Measurements from ENCODE around the gene EFCAB14. TPM values are rescaled to one million over a fixed set of nuclear protein-coding genes. Genes with fewer than 3 reads are reported as not detected.

Gene EFCAB14
- polyA plus RNA-seq, 1 donor (not counting 4 experiments of a cell fraction or from before 2014, with no cell fraction given): 61.8 TPM

DNA sequence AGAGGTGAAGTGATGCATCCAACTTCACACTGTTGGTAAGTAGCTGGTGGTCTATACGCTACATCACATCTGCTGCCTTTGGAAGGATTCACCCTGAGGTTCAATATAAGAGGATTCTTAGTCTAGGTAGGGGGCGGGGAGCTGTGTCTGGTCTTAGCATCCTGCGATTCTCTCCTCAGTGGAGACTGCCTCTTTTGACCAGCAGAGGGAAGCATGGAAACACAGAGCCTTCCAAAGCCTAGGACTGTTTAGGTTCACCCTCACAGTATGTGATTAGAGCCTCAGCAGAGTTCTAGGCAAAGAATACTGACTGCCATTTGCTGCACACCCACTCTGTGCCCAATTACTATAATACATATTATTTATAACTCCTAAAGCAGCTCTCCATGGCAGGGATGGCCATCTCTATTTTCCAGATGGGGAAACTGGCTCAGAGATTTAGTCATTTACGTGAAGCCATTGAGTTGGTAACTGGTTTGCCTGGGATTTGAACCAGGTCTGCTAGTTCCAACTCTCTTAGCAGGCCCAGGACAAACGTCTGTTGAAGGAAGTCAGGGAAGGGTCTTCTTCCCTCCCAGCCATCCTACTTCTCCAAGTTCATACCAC is 28.9 kb upstream of the EFCAB14 start:
- dilution Hi-C loops (cut with MboI; ENCODE audit: extremely low pct_ligation_motif_present, low sequenced_read_pairs): no loop called here
- peak; percentile 90 for FAIRE-seq

DNA sequence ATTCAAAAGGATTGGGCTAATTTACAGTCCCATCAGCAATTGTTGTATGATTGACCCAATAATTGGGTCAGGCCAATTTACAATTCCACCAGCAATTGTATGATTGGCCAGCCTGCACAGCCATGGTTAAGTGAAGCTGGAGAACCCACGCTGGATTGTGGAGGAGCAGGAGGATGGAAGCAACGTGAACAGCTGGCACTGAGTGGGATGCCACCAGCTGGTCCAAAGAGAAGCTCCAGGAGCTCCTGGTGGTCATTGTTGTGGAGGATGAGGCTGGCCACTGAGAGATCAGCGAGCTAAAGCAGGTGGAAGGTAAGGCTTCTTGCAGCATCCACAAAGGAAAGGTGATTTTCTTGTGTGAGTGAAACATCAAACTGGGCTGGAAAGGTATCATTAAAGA is 23.2 kb upstream of the EFCAB14 start:
- Histone ChIP-seq H3K4me3 (ENCODE audit: control insufficient read depth in 2 of 3, extremely low read depth in 1 of 3, insufficient read depth in 2 of 3, low read depth in 1 of 3, low read length in 3 of 3) (no peak overlapping the region), H3K4me1 (ENCODE audit: control insufficient read depth, extremely low read depth, insufficient read depth, low read length) (no peaks in the 10 kb centered on the region), H3K9me1 (ENCODE audit: control insufficient read depth, extremely low read depth, insufficient read depth, low read length) (no peaks in the 10 kb centered on the region), H3K27ac (ENCODE audit: control insufficient read depth, insufficient read depth, low read length) (no peak overlapping the region), H3K9ac (ENCODE audit: control insufficient read depth, extremely low read depth, insufficient read depth, low read length) (no peak overlapping the region), H2AFZ (ENCODE audit: control insufficient read depth, low read length) (no peak overlapping the region), H3K27me3 (ENCODE audit: control insufficient read depth, extremely low read depth, insufficient read depth, low read length) (no peaks in the 10 kb centered on the region), H3K36me3 (ENCODE audit: control insufficient read depth in 2 of 2, extremely low read depth in 1 of 2, insufficient read depth in 2 of 2, low read length in 2 of 2) (no peaks in the 10 kb centered on the region), H3K79me2 (ENCODE audit: control insufficient read depth, insufficient read depth, low read length) (no peaks in the 10 kb centered on the region), H4K20me1 (ENCODE audit: control insufficient read depth, extremely low read depth, insufficient read depth, low read length) (no peaks in the 10 kb centered on the region), H3K4me2 (ENCODE audit: control insufficient read depth, extremely low read depth, insufficient read depth, low read depth, low read length) (no peak overlapping the region), H3K9me3 (ENCODE audit: control insufficient read depth, low read depth, low read length) (no peaks in the 10 kb centered on the region)
- no peak for FAIRE-seq
- dilution Hi-C loops (cut with MboI; ENCODE audit: extremely low pct_ligation_motif_present, low sequenced_read_pairs): no loop called here
- DNase-seq (ENCODE audit: low read depth, low spot score): no peak
- TF ChIP-seq, protein P1, sequence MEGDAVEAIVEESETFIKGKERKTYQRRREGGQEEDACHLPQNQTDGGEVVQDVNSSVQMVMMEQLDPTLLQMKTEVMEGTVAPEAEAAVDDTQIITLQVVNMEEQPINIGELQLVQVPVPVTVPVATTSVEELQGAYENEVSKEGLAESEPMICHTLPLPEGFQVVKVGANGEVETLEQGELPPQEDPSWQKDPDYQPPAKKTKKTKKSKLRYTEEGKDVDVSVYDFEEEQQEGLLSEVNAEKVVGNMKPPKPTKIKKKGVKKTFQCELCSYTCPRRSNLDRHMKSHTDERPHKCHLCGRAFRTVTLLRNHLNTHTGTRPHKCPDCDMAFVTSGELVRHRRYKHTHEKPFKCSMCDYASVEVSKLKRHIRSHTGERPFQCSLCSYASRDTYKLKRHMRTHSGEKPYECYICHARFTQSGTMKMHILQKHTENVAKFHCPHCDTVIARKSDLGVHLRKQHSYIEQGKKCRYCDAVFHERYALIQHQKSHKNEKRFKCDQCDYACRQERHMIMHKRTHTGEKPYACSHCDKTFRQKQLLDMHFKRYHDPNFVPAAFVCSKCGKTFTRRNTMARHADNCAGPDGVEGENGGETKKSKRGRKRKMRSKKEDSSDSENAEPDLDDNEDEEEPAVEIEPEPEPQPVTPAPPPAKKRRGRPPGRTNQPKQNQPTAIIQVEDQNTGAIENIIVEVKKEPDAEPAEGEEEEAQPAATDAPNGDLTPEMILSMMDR (optimal IDR thresholded peaks at IDR 0.05 in 1 of 3, IDR thresholded peaks at IDR 0.05 in 1 of 3, conservative IDR thresholded peaks at IDR 0.05 in 1 of 3; ENCODE audit: extremely low read depth in 1 of 3, insufficient read depth in 2 of 3, low read length in 3 of 3): no peak
- TF ChIP-seq EZH2 (IDR thresholded peaks at IDR 0.05; ENCODE audit: low read length): no peak

More for the DNA sequence above, 28.9 kb upstream of the EFCAB14 start:
- Histone ChIP-seq H3K9me3 (ENCODE audit: control insufficient read depth, low read depth, low read length) (no peaks in the 10 kb centered on the region), H3K4me2 (ENCODE audit: control insufficient read depth, extremely low read depth, insufficient read depth, low read depth, low read length) (no peak overlapping the region), H3K9ac (ENCODE audit: control insufficient read depth, extremely low read depth, insufficient read depth, low read length) (no peak overlapping the region), H4K20me1 (ENCODE audit: control insufficient read depth, extremely low read depth, insufficient read depth, low read length) (no peaks in the 10 kb centered on the region), H2AFZ (ENCODE audit: control insufficient read depth, low read length) (no peak overlapping the region), H3K79me2 (ENCODE audit: control insufficient read depth, insufficient read depth, low read length) (no peaks in the 10 kb centered on the region), H3K27me3 (ENCODE audit: control insufficient read depth, extremely low read depth, insufficient read depth, low read length) (no peaks in the 10 kb centered on the region), H3K9me1 (ENCODE audit: control insufficient read depth, extremely low read depth, insufficient read depth, low read length) (no peaks in the 10 kb centered on the region), H3K4me3 (ENCODE audit: control insufficient read depth in 2 of 3, extremely low read depth in 1 of 3, insufficient read depth in 2 of 3, low read depth in 1 of 3, low read length in 3 of 3) (no peak overlapping the region), H3K4me1 (ENCODE audit: control insufficient read depth, extremely low read depth, insufficient read depth, low read length) (peaks cover 27% of the 10 kb centered on the region), H3K27ac (ENCODE audit: control insufficient read depth, insufficient read depth, low read length) (no peak overlapping the region), H3K36me3 (ENCODE audit: control insufficient read depth in 2 of 2, extremely low read depth in 1 of 2, insufficient read depth in 2 of 2, low read length in 2 of 2) (no peaks in the 10 kb centered on the region)
- DNase-seq (ENCODE audit: low read depth, low spot score): no peak
- no peak for TF ChIP-seq EZH2 (IDR thresholded peaks at IDR 0.05; ENCODE audit: low read length)
- TF ChIP-seq, protein P1 (optimal IDR thresholded peaks at IDR 0.05 in 1 of 3, IDR thresholded peaks at IDR 0.05 in 1 of 3, conservative IDR thresholded peaks at IDR 0.05 in 1 of 3; ENCODE audit: extremely low read depth in 1 of 3, insufficient read depth in 2 of 3, low read length in 3 of 3): peak; percentile 90 to 94 (median 90)

All from keratinocyte (primary cell).